Mesenchymal stem cell (in vitro differentiated cells and primary cell): ENCODE data around the gene ZDHHC14.
"Not testable (repeated sequence)": the region's sequence is repeated elsewhere in the genome, so short reads cannot be mapped to it uniquely, and the experiment has no call there.

Source experiments
- DNase-seq: peaks from one replicate; pipeline ENCODE4 v3.0.0-alpha.2; 2013
- H2AFZ ChIP-seq: one replicate; pipeline ENCODE4 v1.6.1; 2013; ENCODE audit warnings: low read depth, mild to moderate bottlenecking, control low read depth, inconsistent platforms, low read length, moderate library complexity
- H2AK5ac ChIP-seq: 2 replicates; pipeline ENCODE4 v1.6.1; 2013; ENCODE audit warnings: low read length, moderate library complexity, mild to moderate bottlenecking, inconsistent platforms; ENCODE audit not compliant: severe bottlenecking
- H2BK120ac ChIP-seq: one replicate; pipeline ENCODE4 v1.6.1; 2013; ENCODE audit warnings: low read depth, mild to moderate bottlenecking, inconsistent platforms, low read length, moderate library complexity
- H2BK12ac ChIP-seq, 2 experiments: one replicate each; pipeline ENCODE4 v1.6.1; 2013; ENCODE audit warnings: inconsistent platforms in 2 of 2, low read length in 2 of 2, mild to moderate bottlenecking in 2 of 2, moderate library complexity in 2 of 2, control low read depth in 1 of 2
- H2BK15ac ChIP-seq: one replicate; pipeline ENCODE4 v1.6.1; 2013; ENCODE audit warnings: mild to moderate bottlenecking, low read depth, inconsistent platforms; ENCODE audit not compliant: poor library complexity, severe bottlenecking
- H2BK5ac ChIP-seq: 2 replicates; pipeline ENCODE4 v1.6.1; 2013; ENCODE audit warnings: low read depth, mild to moderate bottlenecking, low read length, control low read depth, inconsistent platforms; ENCODE audit not compliant: poor library complexity, severe bottlenecking
- H3K14ac ChIP-seq, 2 experiments: one replicate each; pipeline ENCODE4 v1.6.1; 2013; ENCODE audit warnings: inconsistent platforms in 2 of 2, low read length in 2 of 2, control low read depth in 1 of 2, mild to moderate bottlenecking in 1 of 2, moderate library complexity in 1 of 2
- H3K18ac ChIP-seq, 2 experiments: one replicate each; pipeline ENCODE4 v1.6.1; 2013; ENCODE audit warnings: inconsistent platforms in 2 of 2, low read length in 2 of 2, control low read depth in 1 of 2, low read depth in 1 of 2, mild to moderate bottlenecking in 1 of 2
- H3K23ac ChIP-seq, 2 experiments: one replicate each; pipeline ENCODE4 v1.6.1; 2013; ENCODE audit warnings: inconsistent platforms in 2 of 2, low read length in 2 of 2, mild to moderate bottlenecking in 2 of 2, moderate library complexity in 2 of 2, control low read depth in 1 of 2
- H3K27ac ChIP-seq: 2 replicates; pipeline ENCODE4 v1.5.1; 2013; ENCODE audit warnings: mild to moderate bottlenecking, moderate library complexity, low read length, control low read depth, inconsistent platforms; ENCODE audit not compliant: poor library complexity, severe bottlenecking
- H3K27me3 ChIP-seq, 2 experiments: 2 replicates each; pipeline versions ENCODE4 v1.6.1 to v1.7.0; 2013; ENCODE audit warnings: low read length in 2 of 2, mild to moderate bottlenecking in 2 of 2, moderate library complexity in 2 of 2, control low read depth in 1 of 2, inconsistent platforms in 1 of 2; ENCODE audit not compliant: control insufficient read depth in 1 of 2, insufficient read depth in 1 of 2
- H3K36me3 ChIP-seq, 2 experiments: 2 replicates each; pipeline versions ENCODE4 v1.6.1 to v1.7.0; 2013; ENCODE audit warnings: low read length in 2 of 2, control low read depth in 1 of 2, inconsistent platforms in 1 of 2, low read depth in 1 of 2, mild to moderate bottlenecking in 1 of 2; ENCODE audit not compliant: insufficient read depth in 2 of 2, control insufficient read depth in 1 of 2
- H3K4ac ChIP-seq, 2 experiments: one replicate each; pipeline ENCODE4 v1.6.1; 2013; ENCODE audit warnings: inconsistent platforms in 2 of 2, low read length in 2 of 2, mild to moderate bottlenecking in 2 of 2, moderate library complexity in 2 of 2, control low read depth in 1 of 2, low read depth in 1 of 2
- H3K4me1 ChIP-seq: 2 replicates; pipeline ENCODE4 v1.6.1; 2013; ENCODE audit warnings: low read depth, low read length, control low read depth; ENCODE audit not compliant: control insufficient read depth, insufficient read depth
- H3K4me2 ChIP-seq: 2 replicates; pipeline ENCODE4 v1.6.1; 2013; ENCODE audit warnings: low read length, mild to moderate bottlenecking, inconsistent platforms; ENCODE audit not compliant: poor library complexity, severe bottlenecking
- H3K4me3 ChIP-seq, 2 experiments: 2 replicates each; pipeline versions ENCODE4 v1.5.1 to v1.7.0; 2013; ENCODE audit warnings: low read length in 2 of 2, mild to moderate bottlenecking in 2 of 2, control low read depth in 1 of 2, low read depth in 1 of 2; ENCODE audit not compliant: insufficient read depth in 1 of 2
- H3K79me1 ChIP-seq: replicated peaks from 2 replicates; pipeline ENCODE4 v1.6.1; 2013; ENCODE audit warnings: mild to moderate bottlenecking, control low read depth, low read length, inconsistent platforms; ENCODE audit not compliant: poor library complexity, severe bottlenecking
- H3K9ac ChIP-seq: 2 replicates; pipeline ENCODE4 v1.7.0; 2013; ENCODE audit warnings: mild to moderate bottlenecking, low read length, moderate library complexity
- H3K9me3 ChIP-seq: 2 replicates; pipeline ENCODE4 v1.7.0; 2013; ENCODE audit warnings: mild to moderate bottlenecking, low read length; ENCODE audit not compliant: control insufficient read depth
- H4K8ac ChIP-seq: one replicate; pipeline ENCODE4 v1.6.1; 2013; ENCODE audit warnings: inconsistent platforms, mild to moderate bottlenecking, low read length, moderate library complexity
- H4K91ac ChIP-seq: one replicate; pipeline ENCODE4 v1.6.1; 2013; ENCODE audit warnings: mild to moderate bottlenecking, low read length, inconsistent platforms
- WGBS: methylation state at CpG from one replicate; pipeline ENCODE4 v1.1.7; 2013; ENCODE audit warnings: mixed read lengths; 5-methylcytosine and 5-hydroxymethylcytosine counted together

ZDHHC14 gene

DNA sequence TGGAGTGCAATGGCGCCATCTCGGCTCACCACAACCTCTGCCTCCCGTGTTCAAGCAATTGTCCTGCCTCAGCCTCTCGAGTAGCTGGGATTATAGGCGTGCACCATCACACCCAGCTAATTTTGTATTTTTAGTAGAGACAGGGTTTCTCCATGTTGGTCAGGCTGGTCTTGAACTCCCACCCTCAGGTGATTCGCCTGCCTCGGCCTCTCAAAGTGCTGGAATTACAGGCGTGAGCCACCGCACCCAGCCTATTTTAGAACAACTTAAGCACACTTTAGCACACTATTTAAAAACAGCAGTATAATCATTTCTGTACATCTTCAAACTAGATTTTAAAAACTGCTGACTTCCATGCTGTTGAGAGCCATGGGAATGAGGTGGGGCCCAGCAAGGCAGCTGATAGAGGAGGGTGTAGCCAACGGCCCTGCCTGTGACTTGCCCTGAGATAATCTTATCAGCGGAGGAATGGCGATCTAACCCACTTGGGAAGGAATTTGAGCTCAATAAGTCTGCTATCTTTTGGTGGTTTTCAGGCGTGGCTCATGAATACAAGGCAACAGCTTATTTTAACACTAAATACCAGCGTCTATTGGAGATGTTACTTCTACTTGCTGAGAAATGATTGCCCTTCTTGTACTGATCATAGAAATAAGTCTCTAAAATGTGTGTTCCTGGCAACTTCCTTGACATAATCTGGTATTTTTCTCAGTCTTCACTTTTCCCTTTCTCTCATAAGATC lies 12.1 kb downstream of the ZDHHC14 start:
- H3K4me1 ChIP-seq: no peaks in the 10 kb centered on the region
- peaks cover 27% of the 10 kb centered on the region for H3K79me1 ChIP-seq
- H2AK5ac ChIP-seq: no peak overlapping the region
- no peak overlapping the region for H2AFZ ChIP-seq
- H3K14ac ChIP-seq: no peak overlapping the region
- no peak overlapping the region for H3K4me2 ChIP-seq
- H3K4ac ChIP-seq: no peak overlapping the region
- no peak overlapping the region for H3K23ac ChIP-seq
- no peak overlapping the region for H2BK15ac ChIP-seq
- no peak overlapping the region for H4K91ac ChIP-seq
- peaks cover 0 to 7% of the 10 kb centered on the region in 2 experiments for H3K36me3 ChIP-seq
- peaks cover 41% of the 10 kb centered on the region for H3K9me3 ChIP-seq
- H3K9ac ChIP-seq: no peak overlapping the region
- no peak overlapping the region for H2BK120ac ChIP-seq
- no peak for DNase-seq
- no peak overlapping the region for H2BK5ac ChIP-seq
- no peak overlapping the region for H3K4me3 ChIP-seq
- WGBS: 97% methylated on average over 12 of the region's 14 CpGs
- H3K18ac ChIP-seq: no peak overlapping the region
- no peak overlapping the region for H4K8ac ChIP-seq
- no peaks in the 10 kb centered on the region for H3K27me3 ChIP-seq
- H2BK12ac ChIP-seq: no peak overlapping the region
- H3K27ac ChIP-seq: no peak overlapping the region

DNA sequence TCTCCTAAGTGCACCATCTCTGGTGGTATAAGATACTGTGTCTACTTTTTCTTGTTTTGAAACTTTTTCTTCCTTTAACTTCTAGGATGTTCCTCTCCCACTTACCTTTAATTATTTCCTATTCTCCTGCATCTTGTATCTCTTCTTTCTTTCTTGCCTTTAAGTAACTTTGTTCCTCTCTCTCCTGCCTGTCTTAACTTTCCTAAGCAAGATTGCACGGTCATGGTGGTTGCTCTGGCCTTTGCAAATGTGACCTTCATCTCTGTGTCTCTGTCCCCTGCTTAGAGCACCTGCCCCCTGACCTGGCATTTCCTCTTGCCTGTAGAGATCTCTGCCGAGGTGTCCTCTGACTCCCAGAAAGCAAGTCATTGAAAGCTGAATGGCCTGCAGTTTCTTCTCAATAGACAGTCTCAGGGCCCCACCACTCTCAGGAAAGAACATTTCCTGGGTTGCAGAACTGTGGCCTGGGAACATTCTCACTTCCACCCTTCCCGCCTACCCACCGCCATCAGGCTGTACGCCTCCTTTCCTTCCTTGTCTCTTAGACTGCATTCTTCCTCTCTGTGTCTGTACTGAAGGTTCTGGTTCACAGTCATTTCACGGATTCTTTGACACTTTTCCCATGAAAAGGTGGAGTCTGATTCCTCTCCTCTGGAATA lies 12.8 kb downstream of the ZDHHC14 start:
- WGBS: 94% methylated on average over 6 of the region's 6 CpGs
- Histone ChIP-seq H3K9ac (no peak overlapping the region), H3K4me2 (no peak overlapping the region), H3K79me1 (peaks cover 27% of the 10 kb centered on the region), H3K4me1 (no peaks in the 10 kb centered on the region), H2AFZ (peak overlapping the region; percentile 47), H4K91ac (no peak overlapping the region), H3K27ac (no peak overlapping the region), H3K18ac (no peak overlapping the region), H2BK12ac (no peak overlapping the region), H2BK15ac (no peak overlapping the region), H3K14ac (no peak overlapping the region), H3K36me3 (peaks cover 0 to 7% of the 10 kb centered on the region in 2 experiments), H2BK120ac (no peak overlapping the region), H2BK5ac (no peak overlapping the region), H3K9me3 (peaks cover 36% of the 10 kb centered on the region), H3K23ac (no peak overlapping the region), H3K27me3 (no peaks in the 10 kb centered on the region), H2AK5ac (no peak overlapping the region), H3K4me3 (no peak overlapping the region), H4K8ac (no peak overlapping the region), H3K4ac (no peak overlapping the region)
- DNase-seq: no peak

DNA sequence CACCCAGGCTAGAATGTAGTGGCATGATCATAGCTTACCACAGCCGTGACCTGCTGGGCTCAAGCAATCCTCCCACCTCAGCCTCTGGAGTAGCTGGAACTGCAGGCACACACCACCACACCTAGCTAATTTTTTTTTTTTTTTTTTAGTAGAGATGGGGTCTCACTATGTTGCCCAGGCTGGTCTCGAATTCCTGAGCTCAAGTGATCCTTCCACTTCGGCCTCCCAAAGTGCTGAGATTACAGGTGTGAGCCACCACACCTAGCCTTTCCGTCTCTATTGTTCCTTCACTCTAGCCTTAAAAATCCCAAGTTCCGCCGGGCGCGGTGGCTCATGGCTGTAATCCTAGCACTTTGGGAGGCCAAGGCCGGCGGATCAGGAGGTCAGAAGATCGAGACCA lies 14.2 kb downstream of the ZDHHC14 start:
- H2AK5ac ChIP-seq, H2BK15ac ChIP-seq, H3K18ac ChIP-seq, H2BK5ac ChIP-seq, H3K4me1 ChIP-seq, DNase-seq, H3K4me3 ChIP-seq, H3K23ac ChIP-seq, H3K9ac ChIP-seq, H3K36me3 ChIP-seq, H3K14ac ChIP-seq, H2BK12ac ChIP-seq, H3K27ac ChIP-seq, H2BK120ac ChIP-seq, H3K4ac ChIP-seq, H4K8ac ChIP-seq, H2AFZ ChIP-seq, H4K91ac ChIP-seq, H3K4me2 ChIP-seq, H3K27me3 ChIP-seq: not testable (repeated sequence)
- WGBS: 95% methylated on average over 10 of the region's 11 CpGs
- H3K79me1 ChIP-seq: peaks cover 29% of the 10 kb centered on the region
- peaks cover 22% of the 10 kb centered on the region for H3K9me3 ChIP-seq

DNA sequence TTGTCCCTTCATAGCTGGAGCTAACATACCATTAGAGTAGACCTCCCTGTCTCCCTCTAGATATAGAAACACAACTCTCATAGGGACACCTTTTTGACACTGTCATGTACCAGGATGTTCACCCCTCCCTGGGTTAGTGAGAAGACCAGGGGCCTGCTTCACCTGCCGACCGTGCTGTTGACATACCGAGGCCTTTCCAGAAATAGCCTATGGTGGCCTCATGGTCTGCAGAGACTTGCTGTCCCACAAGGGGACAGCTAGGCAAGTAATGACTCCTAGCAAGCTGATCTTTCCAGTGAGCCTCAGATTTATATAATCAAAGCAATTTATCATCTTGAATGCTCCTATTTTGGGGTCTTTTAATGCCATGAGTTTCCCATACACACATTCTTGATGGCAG lies 15.0 kb downstream of the ZDHHC14 start:
- no peak overlapping the region for H2AK5ac ChIP-seq
- no peak overlapping the region for H3K4me2 ChIP-seq
- no peaks in the 10 kb centered on the region for H3K27me3 ChIP-seq
- H3K18ac ChIP-seq: no peak overlapping the region
- H2BK12ac ChIP-seq: no peak overlapping the region
- no peak overlapping the region for H3K14ac ChIP-seq
- H3K4me1 ChIP-seq: no peaks in the 10 kb centered on the region
- peaks cover 14% of the 10 kb centered on the region for H3K9me3 ChIP-seq
- no peak for DNase-seq
- H4K8ac ChIP-seq: no peak overlapping the region
- no peak overlapping the region for H3K23ac ChIP-seq
- H2AFZ ChIP-seq: no peak overlapping the region
- no peak overlapping the region for H2BK120ac ChIP-seq
- no peak overlapping the region for H4K91ac ChIP-seq
- H2BK5ac ChIP-seq: no peak overlapping the region
- H3K4me3 ChIP-seq: no peak overlapping the region
- no peak overlapping the region for H3K27ac ChIP-seq
- H3K4ac ChIP-seq: no peak overlapping the region
- peaks cover 0 to 7% of the 10 kb centered on the region in 2 experiments for H3K36me3 ChIP-seq
- H3K79me1 ChIP-seq: peaks cover 32% of the 10 kb centered on the region
- no peak overlapping the region for H3K9ac ChIP-seq
- WGBS: 98% methylated on average over 3 of the region's 3 CpGs
- H2BK15ac ChIP-seq: no peak overlapping the region
